Skeletal muscle satellite cell (primary cell): Measurements from ENCODE around the gene SNRNP25.
A peak's percentile ranks its signal among the peaks of the same experiment; 100 is the strongest.

Experiments used
- H3K27me3 ChIP-seq: 2 replicates; pipeline ENCODE4 v1.7.0; 2013; ENCODE audit warnings: low read length; ENCODE audit not compliant: control insufficient read depth, insufficient read depth
- H3K36me3 ChIP-seq: 2 replicates; pipeline ENCODE4 v1.7.0; 2013; ENCODE audit warnings: mild to moderate bottlenecking, control low read depth, low read length; ENCODE audit not compliant: insufficient read depth
- H3K4me1 ChIP-seq: 2 replicates; pipeline ENCODE4 v1.7.0; 2013; ENCODE audit warnings: low read length; ENCODE audit not compliant: control insufficient read depth, insufficient read depth
- H3K4me2 ChIP-seq: 2 replicates; pipeline ENCODE4 v1.7.0; 2013; ENCODE audit warnings: mild to moderate bottlenecking, low read length
- H3K4me3 ChIP-seq: 2 replicates; pipeline ENCODE4 v1.7.0; 2013; ENCODE audit warnings: low read length
- H3K9ac ChIP-seq: 2 replicates; pipeline ENCODE4 v1.7.0; 2013; ENCODE audit warnings: mild to moderate bottlenecking, low read depth, low read length, moderate library complexity
- H3K9me3 ChIP-seq: replicated peaks from 2 replicates; pipeline ENCODE4 v1.7.0; 2013; ENCODE audit warnings: mild to moderate bottlenecking, control low read depth, low read length

SNRNP25 gene

DNA sequence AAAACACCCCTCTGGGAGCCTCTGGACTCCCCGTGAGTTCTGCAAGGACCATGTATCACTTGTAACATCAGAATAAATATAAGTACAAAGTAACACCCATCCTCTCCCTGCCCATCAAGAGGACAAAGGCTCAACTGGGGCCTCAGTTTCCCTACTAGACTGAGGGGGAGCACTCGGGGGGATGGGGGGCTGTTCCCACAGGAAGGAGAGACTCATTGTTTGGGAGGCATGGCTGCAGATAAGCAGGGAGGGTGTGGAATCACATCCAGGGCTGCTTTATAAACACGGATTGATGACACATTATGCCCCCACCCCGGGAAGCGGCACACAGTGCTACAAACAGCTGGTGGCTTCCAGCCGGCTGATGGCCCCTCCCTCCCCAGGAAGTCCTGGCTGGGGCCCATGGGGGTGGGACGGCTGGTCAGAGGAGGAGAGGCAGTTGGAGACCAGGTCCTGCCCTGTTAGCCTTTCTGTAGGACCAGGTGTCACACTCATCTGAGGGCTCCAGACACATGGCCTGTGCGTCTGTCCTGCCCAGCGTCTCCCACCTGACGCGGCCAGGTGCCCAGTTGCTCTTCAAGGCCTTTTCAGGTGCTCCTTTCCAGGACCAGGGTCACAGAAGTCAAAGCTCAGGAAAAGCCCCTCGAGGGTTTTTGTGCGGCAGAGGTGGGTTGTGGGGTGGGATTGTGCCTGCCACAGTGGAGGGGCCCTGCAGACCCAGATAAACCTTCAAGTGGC lies 23.1 kb downstream of the SNRNP25 start:
- Histone ChIP-seq H3K36me3 (peaks cover 18% of the 10 kb centered on the region), H3K4me2 (peak overlapping the region; percentile 99), H3K9me3 (no peaks in the 10 kb centered on the region), H3K9ac (peak overlapping the region; percentile 99), H3K4me3 (peak overlapping the region; percentile 95), H3K27me3 (no peaks in the 10 kb centered on the region), H3K4me1 (peaks cover 72% of the 10 kb centered on the region)

DNA sequence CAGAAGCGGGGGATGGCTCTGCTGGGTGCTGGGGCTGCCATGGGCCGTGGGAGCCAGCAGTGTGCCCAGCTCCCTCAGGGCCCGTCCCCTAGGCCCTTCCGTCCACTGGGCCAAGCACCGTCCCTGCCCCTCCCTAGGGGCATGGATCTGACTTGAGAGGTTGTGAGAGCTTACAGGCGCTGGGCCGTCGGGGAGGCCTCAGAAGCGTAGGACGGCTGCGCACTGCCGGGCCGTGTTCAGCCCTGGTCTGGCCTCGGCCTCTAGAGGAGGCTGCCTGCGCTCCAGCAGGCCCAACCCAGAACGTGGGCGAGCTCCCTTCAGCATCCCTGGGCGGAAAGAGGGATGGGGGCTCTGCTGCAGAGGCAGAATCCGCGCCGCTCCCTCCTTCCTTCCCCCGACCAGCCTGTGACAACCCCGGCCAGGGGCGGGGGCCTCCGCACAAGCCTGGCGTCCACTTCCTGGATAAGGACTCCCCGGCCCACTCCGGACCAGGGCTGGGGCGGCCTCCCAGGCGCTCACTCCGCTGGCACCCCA lies 23.7 kb downstream of the SNRNP25 start:
- Histone ChIP-seq H3K4me3 (peak overlapping the region; percentile 95), H3K4me1 (peaks cover 75% of the 10 kb centered on the region), H3K9me3 (no peaks in the 10 kb centered on the region), H3K9ac (peak overlapping the region; percentile 99), H3K36me3 (peaks cover 18% of the 10 kb centered on the region), H3K27me3 (no peaks in the 10 kb centered on the region), H3K4me2 (peak overlapping the region; percentile 99)

DNA sequence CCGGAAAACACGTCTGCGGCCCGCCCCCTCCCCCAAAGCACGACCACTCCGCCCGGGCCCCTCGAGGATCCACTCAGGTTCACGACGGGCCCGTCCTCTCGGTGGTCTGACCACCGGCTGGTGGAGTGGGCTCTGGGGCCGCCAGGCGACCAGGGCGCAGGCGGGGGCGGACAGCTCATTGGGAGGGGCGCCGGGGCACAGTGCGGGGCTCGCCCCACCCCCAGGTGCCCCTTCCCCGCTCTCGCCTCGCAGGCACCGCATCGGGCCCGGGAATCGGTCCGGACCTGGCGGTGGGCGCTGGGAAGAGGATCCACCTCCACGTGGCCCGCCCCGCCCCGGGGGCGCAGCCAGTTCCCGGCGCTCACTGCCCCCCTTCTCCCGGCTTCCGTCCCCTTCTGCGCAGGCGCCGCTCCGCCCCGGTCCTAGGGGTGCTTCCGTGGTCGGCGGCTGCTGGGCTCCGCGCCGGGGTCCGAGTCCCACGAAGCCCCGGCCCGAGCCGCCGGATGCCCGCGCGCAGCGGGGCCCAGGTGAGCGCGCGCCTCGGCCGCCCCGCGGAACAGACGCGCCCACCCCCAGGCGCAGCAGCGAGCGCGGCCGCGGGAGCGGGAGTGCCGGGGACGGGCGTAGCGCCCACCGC lies 24.3 kb downstream of the SNRNP25 start, which contains the start of gene MPG:
Gene MPG, plus strand, starts transcription at position 419 of the 637 bp plus-strand sequence. Its CDS starts 85 bp downstream, at position 504.
- H3K4me1 ChIP-seq: peaks cover 76% of the 10 kb centered on the region
- no peaks in the 10 kb centered on the region for H3K27me3 ChIP-seq
- H3K9me3 ChIP-seq: no peaks in the 10 kb centered on the region
- H3K4me3 ChIP-seq: peak within 1 kb of the TSS; percentile 95
- peak within 1 kb of the TSS; percentile 99 for H3K9ac ChIP-seq
- H3K4me2 ChIP-seq: peak within 1 kb of the TSS; percentile 99
- H3K36me3 ChIP-seq: peaks cover 22% of the 10 kb centered on the region

DNA sequence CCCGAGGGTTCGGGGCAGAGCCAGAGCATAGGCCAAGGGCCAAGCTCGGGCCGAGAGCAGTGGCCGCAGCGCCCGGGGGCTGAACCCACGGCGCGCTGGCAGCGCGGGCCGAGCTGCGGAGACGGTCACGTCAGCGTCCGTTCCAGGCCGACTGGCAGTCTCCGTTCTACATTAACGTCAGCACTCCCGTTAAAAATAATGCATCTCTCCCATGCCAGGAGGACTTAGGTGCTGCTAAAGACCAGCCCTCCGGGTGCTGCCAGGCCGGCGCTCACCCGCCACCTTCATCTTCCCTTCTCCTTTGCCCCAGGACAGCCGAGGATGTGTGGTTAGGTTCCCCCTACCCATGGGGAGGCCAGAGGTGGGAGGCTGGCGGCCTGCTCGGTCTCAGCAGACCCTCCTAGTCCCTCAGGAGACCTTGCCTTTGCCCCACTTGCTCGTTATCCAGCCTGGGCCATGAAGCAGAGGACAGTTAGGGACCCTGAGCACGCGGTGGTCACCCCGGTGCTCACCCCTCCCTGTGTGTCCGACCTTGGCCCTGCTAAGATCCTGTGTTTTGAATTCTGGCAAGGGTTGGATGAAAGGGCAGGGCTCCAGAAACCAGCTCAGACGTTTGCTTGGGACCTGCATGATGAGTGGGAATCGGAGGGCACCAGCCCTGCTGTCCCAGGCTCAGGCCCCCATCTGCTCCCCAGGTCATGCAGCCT lies 25.0 kb downstream of the SNRNP25 start:
- peaks cover 25% of the 10 kb centered on the region for H3K36me3 ChIP-seq

DNA sequence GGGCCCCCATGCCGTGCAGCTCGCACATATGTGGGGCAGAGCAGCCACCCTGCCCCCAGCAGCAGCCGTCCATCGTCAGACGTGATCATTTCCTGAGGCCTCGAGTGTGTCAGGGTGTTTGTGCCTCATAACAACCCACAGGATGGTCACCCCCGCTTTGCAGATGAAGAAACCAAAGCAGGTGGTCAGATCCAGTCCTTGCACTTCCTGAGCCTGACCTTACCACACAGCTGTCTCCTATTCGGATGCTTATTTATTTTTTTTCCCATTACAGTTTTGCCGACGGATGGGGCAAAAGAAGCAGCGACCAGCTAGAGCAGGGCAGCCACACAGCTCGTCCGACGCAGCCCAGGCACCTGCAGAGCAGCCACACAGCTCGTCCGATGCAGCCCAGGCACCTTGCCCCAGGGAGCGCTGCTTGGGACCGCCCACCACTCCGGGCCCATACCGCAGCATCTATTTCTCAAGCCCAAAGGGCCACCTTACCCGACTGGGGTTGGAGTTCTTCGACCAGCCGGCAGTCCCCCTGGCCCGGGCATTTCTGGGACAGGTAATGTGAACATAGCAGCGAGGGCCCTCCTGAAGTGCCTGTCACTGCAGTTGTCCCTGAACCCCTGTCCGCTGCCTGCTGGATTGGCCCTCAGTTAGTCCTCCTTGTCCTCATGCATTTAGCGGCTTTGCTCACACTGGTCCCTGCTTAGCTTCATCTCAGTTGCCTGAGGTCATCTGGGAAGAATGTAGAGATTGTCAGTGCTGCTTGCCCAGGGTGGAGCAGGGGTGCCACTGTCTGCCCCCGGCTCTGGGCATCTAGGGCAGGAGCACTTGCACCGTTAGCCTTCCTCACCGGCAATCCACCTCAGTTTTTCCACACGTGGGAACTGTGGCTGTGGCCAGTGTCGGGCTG lies 25.8 kb downstream of the SNRNP25 start:
- Histone ChIP-seq H3K9me3 (no peaks in the 10 kb centered on the region), H3K4me3 (peak overlapping the region; percentile 95), H3K4me1 (peaks cover 78% of the 10 kb centered on the region), H3K27me3 (no peaks in the 10 kb centered on the region), H3K36me3 (peaks cover 25% of the 10 kb centered on the region), H3K9ac (peak overlapping the region; percentile 99), H3K4me2 (peak overlapping the region; percentile 99)

More for the DNA sequence above, 25.0 kb downstream of the SNRNP25 start:
- Histone ChIP-seq H3K9ac (peak overlapping the region; percentile 99), H3K27me3 (no peaks in the 10 kb centered on the region), H3K4me1 (peaks cover 78% of the 10 kb centered on the region), H3K4me2 (peak overlapping the region; percentile 99), H3K9me3 (no peaks in the 10 kb centered on the region), H3K4me3 (peak overlapping the region; percentile 95)

DNA sequence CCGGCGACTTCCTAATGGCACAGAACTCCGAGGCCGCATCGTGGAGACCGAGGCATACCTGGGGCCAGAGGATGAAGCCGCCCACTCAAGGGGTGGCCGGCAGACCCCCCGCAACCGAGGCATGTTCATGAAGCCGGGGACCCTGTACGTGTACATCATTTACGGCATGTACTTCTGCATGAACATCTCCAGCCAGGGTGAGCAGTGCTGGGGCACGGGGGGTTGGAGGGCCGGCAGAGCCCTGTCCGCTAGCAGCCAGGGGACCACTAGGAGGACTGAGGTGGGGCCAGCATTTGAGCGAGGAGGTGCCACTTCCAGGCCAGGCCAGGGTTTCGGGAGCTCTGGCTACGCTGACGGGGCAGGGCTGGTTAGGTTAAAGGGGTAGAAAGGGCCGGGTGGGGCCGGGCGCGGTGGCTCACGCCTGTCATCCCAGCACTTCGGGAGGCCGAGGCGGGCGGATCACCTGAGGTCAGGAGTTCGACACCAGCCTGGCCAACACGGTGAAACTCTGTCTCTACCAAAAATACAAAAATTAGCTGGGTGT lies 29.5 kb downstream of the SNRNP25 start:
- Histone ChIP-seq H3K4me1 (peaks cover 66% of the 10 kb centered on the region), H3K36me3 (peaks cover 53% of the 10 kb centered on the region), H3K9ac (no peak overlapping the region)

DNA sequence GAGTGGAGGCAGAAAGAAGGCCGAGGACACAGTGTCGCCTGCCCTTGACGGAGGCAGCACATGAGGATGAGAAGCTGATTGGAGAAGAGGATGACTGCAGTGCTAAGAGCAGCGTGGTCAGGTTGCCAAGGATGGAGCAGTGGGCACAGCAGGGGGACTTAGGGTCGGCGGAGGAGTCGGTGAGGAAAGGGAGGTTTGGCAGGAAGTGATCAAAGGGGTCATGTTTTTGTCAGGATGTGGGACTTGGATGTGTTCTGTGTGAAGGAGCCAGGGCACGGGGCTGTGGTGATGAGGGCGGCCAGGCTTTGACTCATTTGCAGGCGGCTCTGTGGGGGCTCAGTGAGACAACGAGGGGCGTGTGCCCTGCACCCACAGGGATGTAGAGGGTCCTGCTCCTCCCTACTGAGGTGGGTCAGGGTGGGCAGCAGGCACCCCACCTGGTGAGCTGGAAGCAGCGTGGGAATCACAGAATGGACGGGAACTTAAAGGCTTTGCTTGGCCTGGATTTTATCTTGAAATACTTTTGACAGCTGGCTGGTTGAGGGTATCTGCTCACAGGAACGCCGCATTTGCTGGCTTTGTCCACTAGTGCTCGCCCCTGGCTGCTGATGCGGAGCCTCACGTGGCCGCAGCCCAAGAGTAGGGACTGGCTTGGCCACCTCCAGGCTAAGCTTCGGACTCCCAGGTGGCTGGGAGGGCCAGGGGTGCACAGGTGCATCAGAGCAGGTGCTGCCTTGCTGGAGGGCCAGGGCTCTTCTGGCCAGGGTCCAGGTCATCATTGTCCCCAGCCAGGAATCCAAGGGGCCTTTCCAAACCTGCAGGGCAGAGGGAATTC lies 30.4 kb downstream of the SNRNP25 start:
- Histone ChIP-seq H3K36me3 (peaks cover 59% of the 10 kb centered on the region), H3K4me1 (peaks cover 61% of the 10 kb centered on the region), H3K9ac (peak overlapping the region; percentile 55), H3K4me2 (peak overlapping the region; percentile 67), H3K27me3 (no peaks in the 10 kb centered on the region), H3K9me3 (no peaks in the 10 kb centered on the region), H3K4me3 (no peak overlapping the region)

More for the DNA sequence above, 29.5 kb downstream of the SNRNP25 start:
- H3K9me3 ChIP-seq: no peaks in the 10 kb centered on the region
- no peak overlapping the region for H3K4me3 ChIP-seq
- H3K27me3 ChIP-seq: no peaks in the 10 kb centered on the region
- H3K4me2 ChIP-seq: no peak overlapping the region

DNA sequence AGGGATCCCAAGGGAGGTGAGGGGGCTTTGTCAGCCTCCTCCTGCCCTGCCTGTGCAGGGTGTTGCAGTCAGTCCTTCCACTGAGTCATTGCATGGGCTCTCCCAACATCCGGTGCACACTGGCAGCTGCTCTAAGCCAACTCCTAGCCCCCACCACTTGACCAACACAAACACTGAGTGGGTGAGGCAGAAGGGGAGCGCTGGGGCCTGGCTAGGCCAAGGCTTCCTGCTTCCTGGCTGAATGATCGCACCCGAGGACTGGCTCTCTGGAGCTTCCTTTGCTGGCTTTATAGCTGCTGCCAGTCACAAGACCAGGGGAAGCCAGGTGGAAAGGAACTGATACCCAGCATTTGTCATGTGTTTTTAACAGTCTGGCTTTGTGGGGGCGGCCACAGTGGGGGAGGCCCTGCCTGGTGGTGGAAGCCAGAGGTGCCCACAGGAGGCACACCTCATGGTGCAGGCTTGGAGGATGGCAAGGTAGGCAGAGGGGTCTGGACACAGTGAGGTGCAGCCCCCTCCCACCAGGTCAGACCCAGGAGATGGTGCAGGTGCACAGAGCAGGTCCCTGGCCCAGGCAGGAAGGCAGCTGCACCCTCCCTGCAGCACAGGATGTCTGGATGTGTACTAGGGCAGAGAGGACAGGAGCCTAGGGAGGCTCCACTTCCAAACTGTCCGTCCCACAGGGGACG lies 31.2 kb downstream of the SNRNP25 start:
- no peaks in the 10 kb centered on the region for H3K9me3 ChIP-seq
- peak overlapping the region; percentile 55 for H3K9ac ChIP-seq
- H3K36me3 ChIP-seq: peaks cover 59% of the 10 kb centered on the region
- H3K27me3 ChIP-seq: no peaks in the 10 kb centered on the region
- H3K4me1 ChIP-seq: peaks cover 53% of the 10 kb centered on the region
- no peak overlapping the region for H3K4me3 ChIP-seq
- peak overlapping the region; percentile 67 for H3K4me2 ChIP-seq

DNA sequence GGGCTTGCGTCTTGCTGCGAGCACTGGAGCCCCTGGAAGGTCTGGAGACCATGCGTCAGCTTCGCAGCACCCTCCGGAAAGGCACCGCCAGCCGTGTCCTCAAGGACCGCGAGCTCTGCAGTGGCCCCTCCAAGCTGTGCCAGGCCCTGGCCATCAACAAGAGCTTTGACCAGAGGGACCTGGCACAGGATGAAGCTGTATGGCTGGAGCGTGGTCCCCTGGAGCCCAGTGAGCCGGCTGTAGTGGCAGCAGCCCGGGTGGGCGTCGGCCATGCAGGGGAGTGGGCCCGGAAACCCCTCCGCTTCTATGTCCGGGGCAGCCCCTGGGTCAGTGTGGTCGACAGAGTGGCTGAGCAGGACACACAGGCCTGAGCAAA lies 31.8 kb downstream of the SNRNP25 start:
- Histone ChIP-seq H3K27me3 (no peaks in the 10 kb centered on the region), H3K9me3 (no peaks in the 10 kb centered on the region), H3K9ac (peak overlapping the region; percentile 34), H3K4me1 (peaks cover 48% of the 10 kb centered on the region), H3K4me3 (no peak overlapping the region), H3K4me2 (peak overlapping the region; percentile 43), H3K36me3 (peaks cover 60% of the 10 kb centered on the region)
